Stimulated activated naive CD8-positive, alpha-beta T cell treated with anti-CD3 and anti-CD28 coated beads, Interleukin-15, Interleukin-2, amounts not matched to agents 100 U/mL and 50 U/mL, for 24 hours (primary cell): ENCODE data around the gene MICA.
A peak's percentile ranks its signal among the peaks of the same experiment; 100 is the strongest.
"Not testable (repeated sequence)": the region's sequence is repeated elsewhere in the genome, so short reads cannot be mapped to it uniquely, and the experiment has no call there.

Source experiments
- ATAC-seq: fragments of 150-1000 bp; cut with Tn5 transposase; one replicate; pipeline ENCODE4 v1.10.0; 2021
- DNase-seq: peaks from one replicate; pipeline ENCODE4 v3.0.0; 2021

Gene MICA

GRCh38 chr6:31403283-31404060 lies at the start of gene MICA:
Gene MICA (plus strand): TSS chr6:31403595. CDS start chr6:31403633, 38 bp downstream.
- peak; percentile 83 for DNase-seq
- peak; percentile 70 for ATAC-seq

- ATAC-seq (no peak), DNase-seq (no peak)
Measured at GRCh38 chr6:31354158-31354863, 49.1 kb upstream of the MICA start.

- no peak for ATAC-seq
- DNase-seq: no peak
Measured at GRCh38 chr6:31354864-31355582, 48.4 kb upstream of the MICA start.

- ATAC-seq (no peak), DNase-seq (no peak)
Measured at GRCh38 chr6:31355583-31355948, 47.8 kb upstream of the MICA start.

GRCh38 chr6:31356216-31356945 lies 47.0 kb upstream of the MICA start:
- peak; percentile 28 for ATAC-seq
- peak; percentile 68 for DNase-seq

- DNase-seq: peak; percentile 82
- peak; percentile 81 for ATAC-seq
Measured at GRCh38 chr6:31356946-31357466, 46.4 kb upstream of the MICA start, which contains the start of gene HLA-B. Gene HLA-B (minus strand): TSS chr6:31357179. CDS start chr6:31357158, 21 bp downstream.

- ATAC-seq (no peak), DNase-seq (no peak)
Measured at GRCh38 chr6:31357886-31358285, 45.5 kb upstream of the MICA start.

GRCh38 chr6:31358302-31358701 lies 45.1 kb upstream of the MICA start:
- ATAC-seq (peak; percentile 21), DNase-seq (no peak)

- DNase-seq (no peak), ATAC-seq (no peak)
Measured at GRCh38 chr6:31359581-31359980, 43.8 kb upstream of the MICA start.

GRCh38 chr6:31362751-31363150 lies 40.6 kb upstream of the MICA start:
- no peak for DNase-seq
- no peak for ATAC-seq

- DNase-seq (no peak), ATAC-seq (no peak)
Measured at GRCh38 chr6:31363811-31364210, 39.6 kb upstream of the MICA start.

GRCh38 chr6:31365864-31366263 lies 37.5 kb upstream of the MICA start:
- DNase-seq: no peak
- no peak for ATAC-seq

GRCh38 chr6:31366693-31367470 lies 36.5 kb upstream of the MICA start:
- DNase-seq (peak; percentile 91), ATAC-seq (peak; percentile 98)

GRCh38 chr6:31368461-31368860 lies 34.9 kb upstream of the MICA start:
- ATAC-seq: no peak
- DNase-seq: no peak

- not testable (repeated sequence) for DNase-seq, ATAC-seq
Measured at GRCh38 chr6:31374118-31374517, 29.3 kb upstream of the MICA start.

- DNase-seq (no peak), ATAC-seq (no peak)
Measured at GRCh38 chr6:31375699-31376098, 27.7 kb upstream of the MICA start.

GRCh38 chr6:31377029-31377428 lies 26.4 kb upstream of the MICA start:
- no peak for ATAC-seq

GRCh38 chr6:31378062-31378720 lies 25.2 kb upstream of the MICA start:
- ATAC-seq: no peak
- DNase-seq: no peak

More at GRCh38 chr6:31377029-31377428, 26.4 kb upstream of the MICA start:
- no peak for DNase-seq

GRCh38 chr6:31378721-31379103 lies 24.7 kb upstream of the MICA start:
- DNase-seq (no peak), ATAC-seq (no peak)

- no peak for ATAC-seq
- no peak for DNase-seq
Measured at GRCh38 chr6:31379850-31380249, 23.5 kb upstream of the MICA start.

GRCh38 chr6:31381666-31382065 lies 21.7 kb upstream of the MICA start:
- ATAC-seq (no peak), DNase-seq (no peak)
